NCI-H146 treated with DMSO at 0.1 percent for 48 hours (cell line): ENCODE measurements around the gene ARAF.

ENCODE experiments used
- DNase-seq: peaks from one replicate; lab custom pipeline; 2025; ENCODE audit not compliant: unreplicated experiment; lab: John Stamatoyannopoulos, UW

Gene ARAF

DNA sequence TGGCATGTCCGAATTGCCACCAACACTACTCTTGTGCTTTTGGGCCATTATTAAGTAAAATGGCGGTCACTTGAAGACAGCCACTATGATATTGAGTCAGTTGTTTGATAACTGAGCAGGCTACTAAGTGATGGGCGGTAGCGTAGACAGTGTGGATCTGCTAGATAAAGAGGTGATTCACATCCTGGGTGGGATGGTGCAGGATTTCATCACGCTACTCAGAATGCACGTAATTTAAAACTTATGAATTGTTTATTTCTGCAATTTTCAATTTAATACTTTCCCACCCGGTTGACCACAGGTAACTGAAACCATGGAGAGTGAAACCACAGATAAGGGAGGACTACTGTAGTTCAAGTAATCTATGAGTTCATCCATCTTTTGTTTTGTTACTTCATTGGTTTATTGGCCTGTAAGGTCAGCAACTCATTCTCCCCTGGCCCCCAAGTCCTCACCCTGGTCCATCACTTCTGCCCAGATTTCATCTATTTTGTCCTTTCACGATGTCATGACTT, 2.9 kb downstream of the ARAF start:
- DNase-seq: no peak

DNA sequence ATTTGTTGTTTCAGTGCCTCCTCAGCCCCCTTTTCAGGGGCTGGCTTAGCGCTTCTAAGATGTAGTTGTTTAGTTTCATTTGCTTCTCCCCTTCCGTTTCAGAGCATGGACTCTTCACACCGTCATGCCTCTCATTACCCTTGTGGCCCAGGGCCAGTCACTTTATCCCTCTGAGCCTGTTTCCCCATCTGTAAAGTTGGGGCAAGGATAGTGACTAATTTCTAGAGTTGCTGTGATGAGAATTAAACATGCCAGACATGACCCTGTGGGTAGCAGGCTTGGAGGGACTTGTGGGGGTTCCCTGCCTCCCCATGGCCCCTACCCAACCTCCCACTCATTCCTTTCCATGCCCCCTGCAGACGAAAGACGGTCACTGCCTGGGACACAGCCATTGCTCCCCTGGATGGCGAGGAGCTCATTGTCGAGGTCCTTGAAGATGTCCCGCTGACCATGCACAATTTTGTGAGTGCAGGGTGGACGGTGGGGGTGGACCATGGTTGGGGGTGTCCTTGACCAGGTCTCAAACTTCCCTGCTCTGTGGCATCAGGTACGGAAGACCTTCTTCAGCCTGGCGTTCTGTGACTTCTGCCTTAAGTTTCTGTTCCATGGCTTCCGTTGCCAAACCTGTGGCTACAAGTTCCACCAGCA, 3.6 kb downstream of the ARAF start:
- no peak for DNase-seq

DNA sequence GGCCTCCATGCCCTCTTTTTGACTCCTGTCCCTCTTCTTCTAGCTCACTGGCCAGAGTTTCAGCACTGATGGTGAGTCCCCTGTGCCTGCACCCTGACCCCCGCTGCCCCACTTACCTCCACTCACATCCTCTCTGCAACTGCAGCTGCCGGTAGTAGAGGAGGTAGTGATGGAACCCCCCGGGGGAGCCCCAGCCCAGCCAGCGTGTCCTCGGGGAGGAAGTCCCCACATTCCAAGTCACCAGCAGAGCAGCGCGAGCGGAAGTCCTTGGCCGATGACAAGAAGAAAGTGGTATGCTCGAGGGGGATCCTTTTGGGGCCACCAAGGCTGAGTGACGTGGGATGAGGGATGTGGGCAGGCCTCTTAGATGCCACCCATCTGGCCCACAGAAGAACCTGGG, 5.8 kb downstream of the ARAF start:
- DNase-seq: no peak

DNA sequence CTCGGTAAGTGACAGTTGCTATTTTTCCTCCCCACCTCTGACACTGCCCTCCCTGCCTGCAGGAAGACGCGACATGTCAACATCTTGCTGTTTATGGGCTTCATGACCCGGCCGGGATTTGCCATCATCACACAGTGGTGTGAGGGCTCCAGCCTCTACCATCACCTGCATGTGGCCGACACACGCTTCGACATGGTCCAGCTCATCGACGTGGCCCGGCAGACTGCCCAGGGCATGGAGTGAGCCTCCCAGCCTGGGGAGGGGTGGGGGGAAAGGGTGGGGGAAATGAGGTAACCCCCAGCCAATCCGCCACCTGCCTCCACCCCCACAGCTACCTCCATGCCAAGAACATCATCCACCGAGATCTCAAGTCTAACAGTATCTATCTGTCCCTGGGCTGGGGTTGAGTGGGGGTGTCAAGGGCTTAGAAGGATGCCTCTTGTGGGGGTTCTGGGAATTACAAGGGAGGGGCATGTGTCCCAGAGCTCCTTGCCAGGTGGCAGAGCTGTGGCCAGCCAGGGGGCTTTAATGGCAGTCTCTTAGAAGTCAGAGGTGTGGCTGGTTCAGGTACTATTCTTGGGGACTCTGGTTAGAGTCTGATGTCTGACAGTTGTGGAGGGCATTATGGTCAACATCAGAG, 7.8 kb downstream of the ARAF start:
- DNase-seq: no peak

- no peak for DNase-seq
These were observed 9.8 kb downstream of the ARAF start for GRCh38 chrX:47570794-47571193.

DNA sequence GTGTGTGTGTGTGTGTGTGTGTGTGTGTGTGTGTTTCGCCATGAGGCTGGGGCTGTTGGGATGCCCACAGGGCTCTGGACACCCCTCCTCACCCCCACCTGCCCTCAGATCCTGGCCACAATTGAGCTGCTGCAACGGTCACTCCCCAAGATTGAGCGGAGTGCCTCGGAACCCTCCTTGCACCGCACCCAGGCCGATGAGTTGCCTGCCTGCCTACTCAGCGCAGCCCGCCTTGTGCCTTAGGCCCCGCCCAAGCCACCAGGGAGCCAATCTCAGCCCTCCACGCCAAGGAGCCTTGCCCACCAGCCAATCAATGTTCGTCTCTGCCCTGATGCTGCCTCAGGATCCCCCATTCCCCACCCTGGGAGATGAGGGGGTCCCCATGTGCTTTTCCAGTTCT, 10.2 kb downstream of the ARAF start:
- no peak for DNase-seq

- DNase-seq: no peak
These were observed 10.9 kb downstream of the ARAF start for GRCh38 chrX:47571896-47572295.

DNA sequence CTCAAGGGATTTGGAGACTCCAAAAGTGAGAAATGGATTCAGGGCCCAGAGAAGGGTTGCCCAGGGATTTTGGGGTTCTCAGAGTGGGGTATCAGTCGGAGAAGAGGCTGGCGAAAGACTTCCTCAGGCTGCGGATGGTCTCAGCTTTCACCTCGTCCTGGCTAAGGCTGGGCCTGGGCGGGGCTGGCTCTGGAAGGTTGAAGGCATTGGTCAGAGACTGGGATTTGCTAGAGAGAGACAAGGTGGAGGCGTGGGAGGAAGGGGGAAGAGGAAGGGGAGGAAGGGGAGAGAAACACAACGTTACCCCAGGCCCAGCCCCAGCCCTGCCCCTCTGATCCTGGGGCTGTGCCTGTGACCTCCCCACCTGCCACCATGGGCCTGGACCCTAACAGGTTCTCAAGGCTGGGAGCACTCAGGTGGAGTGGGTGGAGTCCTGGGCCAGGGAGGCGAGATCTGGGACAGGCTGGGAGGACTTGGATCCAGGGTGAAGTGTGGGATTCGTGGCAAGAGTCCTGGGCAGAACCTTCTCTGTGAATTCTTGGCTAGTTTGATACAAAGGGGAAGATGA, 11.9 kb downstream of the ARAF start:
- DNase-seq: no peak

DNA sequence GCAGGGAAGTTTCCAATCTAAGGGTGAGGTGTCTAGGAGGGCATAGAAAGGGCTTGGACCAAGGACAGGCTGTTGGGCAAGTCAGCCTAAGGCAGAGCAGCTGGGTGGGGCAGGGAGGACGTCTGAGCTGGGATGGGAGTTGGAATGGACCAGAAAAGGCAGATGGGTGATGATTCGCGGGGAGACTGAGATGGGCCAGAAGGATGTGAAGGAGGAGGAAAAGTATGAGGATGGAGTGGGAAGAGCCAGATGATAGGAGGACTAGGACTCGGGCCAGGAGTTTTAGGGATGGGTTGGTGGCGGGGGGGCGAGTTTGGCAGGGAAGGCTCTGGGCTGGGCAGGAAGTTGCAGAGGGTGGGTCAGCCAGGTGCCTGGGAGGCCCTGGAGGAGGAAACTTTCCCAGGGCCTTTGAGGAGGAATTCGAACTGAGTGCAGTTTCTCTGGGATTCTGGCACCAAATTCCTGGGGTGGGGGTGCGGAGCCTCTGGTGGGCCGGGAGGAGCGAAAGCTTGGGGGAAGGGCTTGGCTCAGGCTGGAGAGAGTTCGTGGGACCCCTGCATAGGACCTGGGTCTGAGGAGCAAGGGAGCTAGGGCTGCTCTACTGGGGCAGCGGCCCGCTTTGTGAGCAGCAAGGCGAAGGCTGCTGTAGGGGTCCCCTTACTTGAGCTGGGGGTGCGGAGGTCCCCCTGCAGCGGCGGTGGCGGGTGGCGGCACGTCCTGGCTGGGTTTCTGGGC, 12.5 kb downstream of the ARAF start:
- no peak for DNase-seq

DNA sequence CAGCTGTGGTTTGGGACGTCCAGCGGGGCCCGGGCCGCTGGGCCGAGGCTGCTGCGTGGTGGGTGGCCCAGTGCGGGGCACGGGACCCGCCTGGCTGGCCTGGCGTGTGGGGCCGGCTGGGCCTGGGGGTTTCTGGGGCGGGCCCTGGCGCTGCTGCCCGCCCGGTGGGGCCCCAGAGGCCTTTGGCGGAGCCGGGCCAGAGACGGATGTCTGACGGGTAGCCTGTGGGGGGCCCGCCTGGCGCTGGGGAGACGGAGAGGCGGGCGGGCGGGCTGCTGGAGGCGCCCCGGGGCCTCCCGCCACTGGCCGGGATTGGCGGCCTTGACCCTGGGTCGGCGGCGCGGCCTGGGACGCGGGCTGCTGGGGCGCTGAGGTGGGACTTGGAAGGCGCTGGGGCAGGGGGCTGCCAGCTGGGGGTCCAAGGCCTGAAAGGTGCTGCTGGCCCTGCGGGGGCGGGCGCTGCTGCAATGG, 13.1 kb downstream of the ARAF start:
- DNase-seq: no peak

DNA sequence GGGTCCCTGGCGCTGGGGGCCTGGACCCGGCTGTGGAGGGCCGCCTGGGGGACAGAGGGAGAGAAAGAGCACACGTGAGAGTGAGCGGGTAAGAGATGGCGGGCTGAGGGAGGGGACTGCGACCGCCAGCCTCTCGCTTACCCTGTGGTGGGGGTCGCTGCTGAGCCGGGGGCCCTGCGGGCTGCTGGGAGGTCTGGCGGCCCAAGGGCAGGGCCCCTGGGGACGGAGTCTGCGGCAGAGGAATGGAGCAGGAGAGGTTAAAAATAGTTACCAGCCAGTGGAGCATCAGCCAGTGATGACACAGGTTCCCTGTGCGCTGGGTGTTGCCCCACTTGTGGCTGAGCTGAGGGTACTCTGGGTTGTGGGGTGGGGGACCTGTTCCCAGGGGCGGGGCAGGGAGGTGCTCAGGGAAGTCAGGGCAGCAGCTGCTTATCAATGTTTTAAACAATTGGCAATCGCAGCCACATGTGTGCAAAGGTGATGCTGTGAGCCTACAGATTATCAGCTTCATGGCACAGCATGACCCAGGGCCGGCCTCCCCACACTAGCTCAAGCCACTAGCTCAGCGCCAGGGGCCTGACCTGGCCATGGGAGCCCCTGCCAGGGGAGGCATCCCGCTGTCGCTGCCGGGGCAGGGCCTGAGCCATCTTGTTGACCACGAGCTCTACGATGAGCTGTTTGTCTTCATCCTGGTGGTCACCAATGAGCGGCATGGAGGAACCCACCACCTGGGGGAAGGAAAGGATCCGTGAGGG, 13.7 kb downstream of the ARAF start:
- no peak for DNase-seq

- DNase-seq: no peak
These were observed 15.3 kb downstream of the ARAF start for GRCh38 chrX:47576021-47576898.

GRCh38 chrX:47577424-47577823, 16.4 kb downstream of the ARAF start:
- no peak for DNase-seq

DNA sequence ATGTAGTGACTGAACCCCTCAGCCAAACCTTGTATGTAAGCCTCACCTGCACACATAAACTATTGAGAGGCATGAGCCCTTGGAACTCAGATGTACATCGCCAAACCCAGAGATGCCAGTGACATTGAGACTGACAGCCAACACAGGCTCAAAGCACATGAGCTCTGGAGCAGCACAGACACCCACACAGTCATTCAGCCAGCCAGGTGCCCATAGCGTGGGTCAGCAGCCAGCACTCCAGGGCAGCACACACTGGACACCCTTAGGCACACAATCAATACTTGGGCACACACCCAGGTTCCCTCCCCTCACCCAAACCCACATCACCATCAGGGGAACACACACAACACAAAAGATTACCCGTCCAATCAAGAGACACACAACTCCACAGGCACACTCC, 16.9 kb downstream of the ARAF start:
- DNase-seq: no peak

DNA sequence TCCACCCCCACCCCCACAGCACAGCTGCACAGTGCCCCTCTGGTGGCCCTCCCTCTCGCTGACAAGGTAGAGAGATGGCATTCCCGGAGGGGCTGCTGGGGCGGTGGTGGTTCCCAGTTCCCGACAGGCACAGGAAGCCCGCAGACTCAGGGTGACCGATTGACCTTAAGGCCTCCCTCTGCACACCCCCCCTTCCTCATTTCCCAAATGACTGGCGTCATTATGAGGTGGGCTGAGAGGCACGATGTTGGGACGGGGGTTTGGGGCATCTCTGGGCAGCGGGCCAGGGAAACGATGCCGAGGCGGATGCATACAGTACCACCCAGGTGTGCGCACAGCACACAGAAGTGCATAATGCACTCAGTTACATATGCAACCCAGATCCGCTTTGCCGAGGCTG, 17.7 kb downstream of the ARAF start:
- no peak for DNase-seq

GRCh38 chrX:47579537-47579936, 18.5 kb downstream of the ARAF start:
- no peak for DNase-seq

DNA sequence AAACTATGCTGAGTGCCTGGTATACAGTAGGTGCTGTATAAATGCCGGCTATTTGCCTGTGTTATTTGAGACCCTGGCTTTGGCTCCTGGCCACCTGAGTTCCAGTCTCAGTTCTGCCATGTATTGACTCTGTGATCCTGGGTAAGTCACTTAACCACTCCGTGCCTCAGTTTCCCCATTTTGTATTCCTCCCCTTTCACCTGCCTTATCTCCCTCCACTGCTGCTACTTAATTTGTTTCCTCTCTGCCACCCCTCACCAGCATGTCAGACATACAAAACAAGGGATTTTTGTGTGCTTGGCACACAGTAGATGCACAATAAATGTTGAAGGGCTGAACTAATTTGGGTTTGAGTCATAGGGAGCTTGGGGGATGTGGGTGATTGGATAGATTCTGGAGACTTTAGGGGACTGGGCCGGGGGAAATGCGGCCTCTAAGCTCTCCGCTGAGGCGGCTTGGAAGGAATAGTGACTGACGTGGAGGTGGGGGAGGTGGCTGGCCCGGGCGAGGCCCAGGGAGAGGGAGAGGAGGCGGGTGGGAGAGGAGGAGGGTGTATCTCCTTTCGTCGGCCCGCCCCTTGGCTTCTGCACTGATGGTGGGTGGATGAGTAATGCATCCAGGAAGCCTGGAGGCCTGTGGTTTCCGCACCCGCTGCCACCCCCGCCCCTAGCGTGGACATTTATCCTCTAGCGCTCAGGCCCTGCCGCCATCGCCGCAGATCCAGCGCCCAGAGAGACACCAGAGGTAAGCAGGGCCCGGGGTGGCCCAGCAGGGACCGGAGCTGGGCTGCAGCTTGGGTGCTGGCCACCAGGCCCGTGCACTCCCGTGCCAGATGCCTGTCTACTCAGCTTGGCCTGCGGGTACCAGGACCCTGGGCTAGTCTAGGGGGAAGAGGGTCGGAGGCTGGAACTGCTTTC, 21.0 kb downstream of the ARAF start, which contains the start of gene TIMP1:
TSS of gene TIMP1 (plus strand) at position 706 of the 917 bp plus-strand sequence. CDS start 980 bp downstream, outside the sequence.
- DNase-seq: peak; percentile 40

DNA sequence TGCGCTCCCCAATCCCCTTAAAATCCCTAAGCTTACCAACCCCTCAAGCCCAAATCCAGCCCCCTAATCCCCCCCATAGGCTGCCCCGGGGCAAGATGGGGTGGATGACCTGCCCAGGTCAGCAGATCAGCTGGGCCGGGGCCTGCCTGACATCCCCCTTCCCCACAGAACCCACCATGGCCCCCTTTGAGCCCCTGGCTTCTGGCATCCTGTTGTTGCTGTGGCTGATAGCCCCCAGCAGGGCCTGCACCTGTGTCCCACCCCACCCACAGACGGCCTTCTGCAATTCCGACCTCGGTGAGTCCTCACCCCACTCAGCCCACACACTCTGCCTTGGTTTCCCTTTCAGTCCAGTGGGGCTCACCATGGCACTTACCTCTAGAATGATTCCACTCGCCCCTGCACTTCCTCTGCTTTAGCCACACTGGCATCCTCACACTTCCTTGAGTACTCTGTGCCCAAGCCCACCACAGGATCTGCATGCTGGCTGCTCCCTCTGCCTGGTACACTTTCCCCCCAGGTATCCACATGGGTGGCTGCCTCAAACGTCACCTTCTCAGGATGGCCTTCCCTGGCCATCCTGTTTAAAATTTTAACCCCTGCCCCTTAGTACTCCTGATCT, 22.3 kb downstream of the ARAF start:
- DNase-seq: no peak
